Measurements from ENCODE around the gene ISCA2.

Gene ISCA2

DNA sequence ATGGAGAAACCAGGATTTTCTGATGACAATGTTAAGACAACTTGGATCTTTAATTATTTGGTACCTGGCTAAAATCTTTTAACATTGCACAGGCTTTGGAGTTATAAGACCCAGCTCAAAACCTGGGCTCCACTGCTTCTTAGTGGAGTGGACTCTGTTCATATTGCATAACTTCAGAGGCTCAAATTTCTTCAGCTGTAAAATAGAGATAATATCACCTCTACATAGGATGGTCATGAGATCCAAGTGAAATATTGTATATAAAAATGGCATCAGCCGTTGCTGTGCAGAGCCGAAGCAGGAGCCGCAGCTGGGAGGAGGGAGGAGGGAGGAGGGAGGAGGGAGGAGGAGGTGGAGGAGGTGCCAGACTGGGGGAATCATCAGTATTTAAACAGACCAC is 11.0 kb upstream of the ISCA2 start:
- H2AFZ ChIP-seq (ENCODE audit: low read length, unreplicated experiment) = no peak overlapping the region
- peaks cover 42% of the 10 kb centered on the region for H3K36me3 ChIP-seq (ENCODE audit: insufficient read depth, low read length)
- H3K27me3 ChIP-seq (ENCODE audit: insufficient read depth, low read length) = no peaks in the 10 kb centered on the region
- H3K79me2 ChIP-seq (ENCODE audit: control insufficient read depth, insufficient read depth, low read length, unreplicated experiment) = peaks cover 17% of the 10 kb centered on the region
- no peak overlapping the region for H3K27ac ChIP-seq (ENCODE audit: low read depth, low read length)
- H3K4me3 ChIP-seq (ENCODE audit: low read depth, low read length) = no peak overlapping the region
- peaks cover 27% of the 10 kb centered on the region for H3K4me1 ChIP-seq (ENCODE audit: control insufficient read depth, insufficient read depth, low read length, unreplicated experiment)

DNA sequence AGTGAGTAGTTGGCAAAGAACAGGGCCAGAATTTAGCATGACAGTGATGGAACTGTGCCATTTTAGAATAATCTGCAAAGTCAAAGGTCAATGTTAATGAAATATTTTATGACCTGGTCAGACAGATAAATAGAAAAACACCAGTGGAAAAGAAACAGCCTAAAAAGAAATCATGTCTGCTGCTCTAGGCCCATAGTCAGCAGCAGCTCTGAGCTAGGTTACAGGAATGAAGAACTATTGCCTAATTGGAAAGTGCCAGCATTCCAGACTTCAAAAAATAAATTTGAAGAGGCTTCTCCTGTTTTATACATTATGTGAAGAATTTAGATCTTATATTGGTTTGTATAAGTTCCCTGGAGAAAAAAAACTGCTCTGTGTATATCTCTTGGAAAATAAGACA is 10.2 kb upstream of the ISCA2 start:
- peaks cover 34% of the 10 kb centered on the region for H3K4me1 ChIP-seq (ENCODE audit: control insufficient read depth, insufficient read depth, low read length, unreplicated experiment)
- H3K79me2 ChIP-seq (ENCODE audit: control insufficient read depth, insufficient read depth, low read length, unreplicated experiment) = peaks cover 21% of the 10 kb centered on the region
- H2AFZ ChIP-seq (ENCODE audit: low read length, unreplicated experiment) = no peak overlapping the region
- no peak overlapping the region for H3K27ac ChIP-seq (ENCODE audit: low read depth, low read length)
- H3K27me3 ChIP-seq (ENCODE audit: insufficient read depth, low read length) = no peaks in the 10 kb centered on the region
- H3K4me3 ChIP-seq (ENCODE audit: low read depth, low read length) = no peak overlapping the region
- H3K36me3 ChIP-seq (ENCODE audit: insufficient read depth, low read length) = peaks cover 46% of the 10 kb centered on the region

- Histone ChIP-seq H3K79me2 (ENCODE audit: control insufficient read depth, insufficient read depth, low read length, unreplicated experiment) (peaks cover 32% of the 10 kb centered on the region), H2AFZ (ENCODE audit: low read length, unreplicated experiment) (no peak overlapping the region), H3K4me3 (ENCODE audit: low read depth, low read length) (peak overlapping the region; percentile 4; the same call in 1 of the 2 replicates), H3K4me1 (ENCODE audit: control insufficient read depth, insufficient read depth, low read length, unreplicated experiment) (peaks cover 53% of the 10 kb centered on the region), H3K27ac (ENCODE audit: low read depth, low read length) (no peak overlapping the region), H3K36me3 (ENCODE audit: insufficient read depth, low read length) (peaks cover 30% of the 10 kb centered on the region), H3K27me3 (ENCODE audit: insufficient read depth, low read length) (no peaks in the 10 kb centered on the region)
Measured at GRCh38 chr14:74486164-74486563, 7.4 kb upstream of the ISCA2 start.

DNA sequence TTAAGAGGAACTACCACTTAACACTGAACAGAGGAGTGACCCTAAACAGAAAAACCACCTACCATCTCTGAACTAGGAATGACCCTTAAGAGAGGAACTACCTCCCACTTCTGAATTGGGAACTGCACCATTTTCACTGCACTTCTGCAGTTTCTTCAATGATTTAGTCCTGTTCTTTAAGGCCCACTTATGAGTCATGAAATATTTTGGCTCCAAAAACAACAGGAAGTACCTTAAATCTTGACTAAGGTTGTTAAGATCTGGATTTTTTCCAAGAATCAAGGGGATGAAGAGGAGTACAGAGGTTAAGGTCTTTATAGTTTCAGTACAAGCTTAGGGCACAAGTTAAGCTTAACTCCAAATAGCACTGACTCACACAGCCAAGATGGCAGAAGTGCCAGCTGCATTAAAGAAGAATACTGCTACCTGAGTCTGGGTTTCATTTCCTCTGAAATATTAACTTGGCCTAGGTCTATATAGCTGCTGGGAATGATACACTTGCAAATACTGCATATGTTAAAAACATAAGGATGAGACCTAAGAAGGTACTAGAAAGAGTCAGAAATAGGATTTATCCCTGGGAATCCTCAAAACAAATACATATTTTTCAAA is 4.7 kb upstream of the ISCA2 start:
- peak overlapping the region; percentile 24 for H3K27ac ChIP-seq (ENCODE audit: low read depth, low read length)
- H3K4me1 ChIP-seq (ENCODE audit: control insufficient read depth, insufficient read depth, low read length, unreplicated experiment) = peaks cover 52% of the 10 kb centered on the region
- peaks cover 48% of the 10 kb centered on the region for H3K79me2 ChIP-seq (ENCODE audit: control insufficient read depth, insufficient read depth, low read length, unreplicated experiment)
- H3K36me3 ChIP-seq (ENCODE audit: insufficient read depth, low read length) = peaks cover 11% of the 10 kb centered on the region
- 0 out of 2 replicates have a peak overlapping the region, but pooled peaks have one; percentile 0 for H3K4me3 ChIP-seq (ENCODE audit: low read depth, low read length)
- no peak overlapping the region for H2AFZ ChIP-seq (ENCODE audit: low read length, unreplicated experiment)
- no peaks in the 10 kb centered on the region for H3K27me3 ChIP-seq (ENCODE audit: insufficient read depth, low read length)

DNA sequence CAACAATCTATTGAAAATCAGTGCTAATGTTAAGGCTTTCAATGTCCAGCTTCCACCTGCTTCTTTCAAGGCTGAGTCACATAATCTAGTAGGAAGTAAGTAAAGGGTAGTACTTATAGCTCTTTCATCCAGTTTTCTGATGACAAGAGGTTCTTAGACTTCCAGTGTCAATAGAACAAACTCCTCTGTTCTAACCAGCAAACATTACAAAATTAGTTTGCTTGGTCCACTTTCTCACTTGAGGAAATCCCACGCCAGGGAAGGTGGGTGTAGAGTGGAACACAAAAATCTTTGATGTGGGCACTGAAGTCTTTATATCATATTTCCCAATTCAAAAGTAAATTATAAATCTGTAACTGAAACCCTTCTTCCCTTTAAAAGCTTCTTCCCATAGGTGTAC is 3.1 kb upstream of the ISCA2 start:
- no peak overlapping the region for H3K27ac ChIP-seq (ENCODE audit: low read depth, low read length)
- no peak overlapping the region for H2AFZ ChIP-seq (ENCODE audit: low read length, unreplicated experiment)
- no peak overlapping the region for H3K4me3 ChIP-seq (ENCODE audit: low read depth, low read length)
- peaks cover 10% of the 10 kb centered on the region; the same call in 1 of the 2 replicates for H3K36me3 ChIP-seq (ENCODE audit: insufficient read depth, low read length)
- H3K79me2 ChIP-seq (ENCODE audit: control insufficient read depth, insufficient read depth, low read length, unreplicated experiment) = peaks cover 60% of the 10 kb centered on the region
- H3K4me1 ChIP-seq (ENCODE audit: control insufficient read depth, insufficient read depth, low read length, unreplicated experiment) = peaks cover 63% of the 10 kb centered on the region
- H3K27me3 ChIP-seq (ENCODE audit: insufficient read depth, low read length) = no peaks in the 10 kb centered on the region

- Histone ChIP-seq H3K27ac (ENCODE audit: low read depth, low read length) (peak overlapping the region; percentile 56; the same call in 1 of the 2 replicates), H3K4me3 (ENCODE audit: low read depth, low read length) (peak overlapping the region; percentile 88), H2AFZ (ENCODE audit: low read length, unreplicated experiment) (peak overlapping the region; percentile 70), H3K27me3 (ENCODE audit: insufficient read depth, low read length) (no peaks in the 10 kb centered on the region), H3K79me2 (ENCODE audit: control insufficient read depth, insufficient read depth, low read length, unreplicated experiment) (peaks cover 47% of the 10 kb centered on the region), H3K4me1 (ENCODE audit: control insufficient read depth, insufficient read depth, low read length, unreplicated experiment) (peaks cover 49% of the 10 kb centered on the region), H3K36me3 (ENCODE audit: insufficient read depth, low read length) (0 out of 2 replicates have a peak, but pooled peaks cover 5% of the 10 kb centered on the region)
Measured at GRCh38 chr14:74491956-74492775, 1.4 kb upstream of the ISCA2 start.

GRCh38 chr14:74492776-74493342 is 706 bp upstream of the ISCA2 start, which contains the start of gene NPC2:
TSS of gene NPC2 (minus strand) at chr14:74493305. CDS start at chr14:74493274, 31 bp downstream.
- peaks cover 42% of the 10 kb centered on the region for H3K4me1 ChIP-seq (ENCODE audit: control insufficient read depth, insufficient read depth, low read length, unreplicated experiment)
- peaks cover 40% of the 10 kb centered on the region for H3K79me2 ChIP-seq (ENCODE audit: control insufficient read depth, insufficient read depth, low read length, unreplicated experiment)
- H3K36me3 ChIP-seq (ENCODE audit: insufficient read depth, low read length) = 0 out of 2 replicates have a peak, but pooled peaks cover 1% of the 10 kb centered on the region
- no peaks in the 10 kb centered on the region for H3K27me3 ChIP-seq (ENCODE audit: insufficient read depth, low read length)
- H3K27ac ChIP-seq (ENCODE audit: low read depth, low read length) = peak within 1 kb of the TSS; percentile 56; the same call in 1 of the 2 replicates
- H3K4me3 ChIP-seq (ENCODE audit: low read depth, low read length) = peak within 1 kb of the TSS; percentile 97
- H2AFZ ChIP-seq (ENCODE audit: low read length, unreplicated experiment) = peak within 1 kb of the TSS; percentile 92

GRCh38 chr14:74495356-74495755 is 1.8 kb downstream of the ISCA2 start:
- no peak overlapping the region for H2AFZ ChIP-seq (ENCODE audit: low read length, unreplicated experiment)
- peaks cover 33% of the 10 kb centered on the region for H3K79me2 ChIP-seq (ENCODE audit: control insufficient read depth, insufficient read depth, low read length, unreplicated experiment)
- no peaks in the 10 kb centered on the region for H3K36me3 ChIP-seq (ENCODE audit: insufficient read depth, low read length)
- H3K4me3 ChIP-seq (ENCODE audit: low read depth, low read length) = no peak overlapping the region
- no peaks in the 10 kb centered on the region for H3K27me3 ChIP-seq (ENCODE audit: insufficient read depth, low read length)
- no peak overlapping the region for H3K27ac ChIP-seq (ENCODE audit: low read depth, low read length)
- H3K4me1 ChIP-seq (ENCODE audit: control insufficient read depth, insufficient read depth, low read length, unreplicated experiment) = peaks cover 21% of the 10 kb centered on the region

GRCh38 chr14:74500417-74501134 is 7.0 kb downstream of the ISCA2 start:
- Histone ChIP-seq H3K4me1 (ENCODE audit: control insufficient read depth, insufficient read depth, low read length, unreplicated experiment) (peaks cover under 1% of the 10 kb centered on the region), H3K27me3 (ENCODE audit: insufficient read depth, low read length) (no peaks in the 10 kb centered on the region), H3K4me3 (ENCODE audit: low read depth, low read length) (no peak overlapping the region), H2AFZ (ENCODE audit: low read length, unreplicated experiment) (no peak overlapping the region), H3K79me2 (ENCODE audit: control insufficient read depth, insufficient read depth, low read length, unreplicated experiment) (no peaks in the 10 kb centered on the region), H3K36me3 (ENCODE audit: insufficient read depth, low read length) (no peaks in the 10 kb centered on the region; the same call in 1 of the 2 replicates), H3K27ac (ENCODE audit: low read depth, low read length) (no peak overlapping the region)

- no peaks in the 10 kb centered on the region; the same call in 1 of the 2 replicates for H3K36me3 ChIP-seq (ENCODE audit: insufficient read depth, low read length)
- H2AFZ ChIP-seq (ENCODE audit: low read length, unreplicated experiment) = no peak overlapping the region
- no peaks in the 10 kb centered on the region for H3K79me2 ChIP-seq (ENCODE audit: control insufficient read depth, insufficient read depth, low read length, unreplicated experiment)
- H3K4me3 ChIP-seq (ENCODE audit: low read depth, low read length) = no peak overlapping the region
- no peaks in the 10 kb centered on the region for H3K27me3 ChIP-seq (ENCODE audit: insufficient read depth, low read length)
- no peak overlapping the region for H3K27ac ChIP-seq (ENCODE audit: low read depth, low read length)
- no peaks in the 10 kb centered on the region for H3K4me1 ChIP-seq (ENCODE audit: control insufficient read depth, insufficient read depth, low read length, unreplicated experiment)
Measured at GRCh38 chr14:74501135-74501614, 7.6 kb downstream of the ISCA2 start.

Measured in ACC112 (cell line).